K562 (cell line): Measurements from ENCODE around the gene GSTO2. TPM values are rescaled to one million over a fixed set of nuclear protein-coding genes. Genes with fewer than 3 reads are reported as not detected.

Experiments used
- ATF7 ChIP-seq: fragments of 450-650 bp; IDR thresholded peaks from 2 replicates; pipeline ENCODE4 v1.7.1; 2014; ENCODE audit warnings: mild to moderate bottlenecking, moderate library complexity
- GATAD2B ChIP-seq: fragments of 450-650 bp; IDR thresholded peaks from 2 replicates; pipeline ENCODE4 v1.6.1; 2017; ENCODE audit warnings: mild to moderate bottlenecking, borderline replicate concordance
- HNRNPLL ChIP-seq: fragments of 200-400 bp; formaldehyde crosslinking; IDR thresholded peaks from 2 replicates; pipeline ENCODE4 v1.6.1; 2017; ENCODE audit warnings: low read length, low read depth, mild to moderate bottlenecking; ENCODE audit not compliant: poor library complexity, severe bottlenecking
- JUND ChIP-seq, 2 experiments: IDR thresholded peaks; 2 replicates in 1 of 2; 3 replicates in 1 of 2; pipeline ENCODE4 v1.6.1; 2011; ENCODE audit warnings: borderline replicate concordance in 2 of 2, low read depth in 2 of 2, low read length in 2 of 2, improper control_type of control experiment in 1 of 2, missing biosample characterization in 1 of 2, missing genetic modification characterization in 1 of 2, missing genetic modification reagents in 1 of 2
- PHF21A ChIP-seq: fragments of 450-650 bp; IDR thresholded peaks from 2 replicates; pipeline ENCODE4 v1.6.1; 2017; ENCODE audit warnings: low read depth, borderline replicate concordance
- SMARCA5 ChIP-seq: fragments of 450-650 bp; IDR thresholded peaks from 2 replicates; pipeline ENCODE4 v1.6.1; 2016
- SPI1 ChIP-seq: IDR thresholded peaks from 2 replicates; pipeline ENCODE4 v1.6.1; 2011; ENCODE audit warnings: low read depth, low read length, control low read depth, borderline replicate concordance
- TCF7L2 ChIP-seq: fragments of 150-350 bp; IDR thresholded peaks from 2 replicates; pipeline ENCODE4 v1.6.1; 2016; ENCODE audit warnings: low read depth, mild to moderate bottlenecking, low read length, moderate library complexity
- ZNF133 ChIP-seq: fragments of 250-450 bp; sonication (Bioruptor Pico); IDR thresholded peaks from 2 replicates; pipeline ENCODE4 v1.4.0; 2020; ENCODE audit warnings: mild to moderate bottlenecking
- ZNF165 ChIP-seq: fragments of 250-450 bp; sonication (Bioruptor Pico); IDR thresholded peaks from 2 replicates; pipeline ENCODE4 v1.4.0; 2020; ENCODE audit warnings: borderline replicate concordance
- ZNF318 ChIP-seq, 2 experiments: fragments of 450-650 bp; IDR thresholded peaks; 2 replicates each; pipeline ENCODE4 v1.6.1; 2016; ENCODE audit warnings: mild to moderate bottlenecking in 2 of 2, borderline replicate concordance in 1 of 2, low read depth in 1 of 2, moderate library complexity in 1 of 2
- ZNF445 ChIP-seq: fragments of 250-450 bp; sonication (Bioruptor Pico); IDR thresholded peaks from 2 replicates; pipeline ENCODE4 v1.4.0; 2020; ENCODE audit warnings: low read depth, mild to moderate bottlenecking, moderate library complexity
- ZNF561 ChIP-seq: fragments of 450-650 bp; formaldehyde crosslinking; conservative IDR thresholded peaks from 2 replicates; pipeline ENCODE4 v1.4.0; 2020; ENCODE audit warnings: mild to moderate bottlenecking, moderate library complexity
- ZNF644 ChIP-seq: fragments of 200-800 bp; sonication (Bioruptor generic); IDR thresholded peaks from 2 replicates; pipeline ENCODE4 v1.6.1; 2016; ENCODE audit warnings: low read depth, missing genetic modification characterization, missing compliant biosample characterization
- ZNF707 ChIP-seq: fragments of 250-450 bp; sonication (Bioruptor Pico); conservative IDR thresholded peaks from 2 replicates; pipeline ENCODE4 v1.8.0; 2022; ENCODE audit warnings: inconsistent platforms, mild to moderate bottlenecking, moderate library complexity
- polyA plus RNA-seq, 8 experiments: library from polyadenylated mRNA; depleted of rRNA in 4 of 8; stranded (reverse) in 5 of 8; unstranded in 3 of 8; fragments of >200 nt; fragmentation: Nextera tagmentation in 2 of 8; fragmentation: Illumina TruSeq in 1 of 8; extraction: Ambion mirVana in 2 of 8; extraction: Trizol in 1 of 8; gene quantifications; 2 replicates each; pipeline versions ENCODE4 v1.2.1 to v1.2.3, GENCODE V29; 2011 to 2014; ENCODE audit warnings: inconsistent platforms in 1 of 8, missing spikeins in 1 of 8
- total RNA-seq, 7 experiments: library from RNA; depleted of rRNA in 6 of 7; stranded (reverse); fragments of >200 nt in 6 of 7; fragmentation: Illumina TruSeq in 2 of 7; extraction: Trizol in 2 of 7; gene quantifications; 2 replicates each; pipeline versions ENCODE4 v1.2.1 to v1.2.3, GENCODE V29; 2011 to 2021; ENCODE audit warnings: low replicate concordance in 1 of 7
- TF ChIP-seq, protein P1 (sequence below): sonication (generic); formaldehyde crosslinking; IDR thresholded peaks from 2 replicates; pipeline ENCODE4 v1.8.0; 2022; ENCODE audit warnings: mild to moderate bottlenecking, missing genetic modification reagents

GSTO2 gene
- total and polyA plus RNA-seq, 9 of the 15 experiments (the other 6 are each of a cell fraction or from before 2014, with no cell fraction given): 0.18 to 1.8 (median 0.90) TPM

DNA sequence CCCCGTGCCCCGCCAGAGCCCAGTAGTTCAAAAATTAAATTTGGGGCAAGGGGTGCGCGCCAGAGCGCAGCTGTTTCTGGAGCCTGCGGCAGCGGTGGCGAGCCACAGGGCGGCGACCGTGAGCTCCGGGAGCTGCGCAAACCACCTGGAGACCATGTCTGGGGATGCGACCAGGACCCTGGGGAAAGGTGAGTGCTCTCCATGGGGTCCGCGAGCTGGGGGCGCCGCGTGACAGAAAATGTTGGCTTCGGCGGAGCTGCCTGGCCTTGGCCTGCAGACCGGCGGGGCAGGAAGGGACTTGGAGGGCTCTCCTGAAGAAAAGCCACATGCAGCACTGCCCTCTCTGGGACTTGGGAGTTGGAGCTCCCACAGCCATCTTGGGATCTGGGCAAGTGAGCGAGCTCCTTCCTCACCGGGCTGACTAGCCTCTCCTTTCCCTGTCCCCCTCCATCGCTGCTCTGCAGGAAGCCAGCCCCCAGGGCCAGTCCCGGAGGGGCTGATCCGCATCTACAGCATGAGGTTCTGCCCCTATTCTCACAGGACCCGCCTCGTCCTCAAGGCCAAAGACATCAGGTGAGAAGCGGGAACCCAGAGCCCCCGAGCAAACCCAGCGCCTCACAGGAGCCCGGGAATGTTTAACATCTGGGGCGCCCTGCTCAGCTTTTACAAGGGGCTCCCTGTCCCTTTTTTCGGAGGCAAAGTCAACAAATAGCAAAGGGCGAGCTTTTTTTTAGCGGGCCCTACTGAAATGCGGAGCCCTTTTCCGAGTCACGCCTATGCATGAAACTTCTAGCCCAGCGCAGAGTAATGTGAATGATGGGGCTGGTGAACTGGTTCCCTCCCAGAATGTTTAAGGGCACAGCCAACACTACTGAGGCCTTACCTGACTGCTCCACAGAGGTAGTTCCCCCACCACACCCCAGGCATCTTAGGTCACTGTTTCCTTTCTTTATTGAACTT lies 6.1 kb downstream of the GSTO2 start (continued):
- TF ChIP-seq ZNF318 (IDR thresholded peaks at IDR 0.05; ENCODE audit: borderline replicate concordance in 1 of 2, low read depth in 1 of 2) (no peak), SMARCA5 (no peak), GATAD2B (no peak), ZNF561 (CRISPR knock-in tag) (no peak), SPI1 (no peak), ATF7 (peak; percentile 97), HNRNPLL (peak; percentile 42), PHF21A (no peak), ZNF165 (CRISPR knock-in tag) (no peak), ZNF445 (no peak), ZNF644 (tag) (no peak), TCF7L2 (peak; percentile 35; the same call in 1 of the 2 replicates), ZNF133 (CRISPR knock-in tag) (no peak), JUND (IDR thresholded peaks at IDR 0.05; ENCODE audit: borderline replicate concordance, low read depth, low read length) (no peak), JUND (tag; IDR thresholded peaks at IDR 0.05; ENCODE audit: borderline replicate concordance, low read depth, low read length) (no peak), ZNF707 (CRISPR knock-in tag) (no peak)
- TF ChIP-seq, protein P1, sequence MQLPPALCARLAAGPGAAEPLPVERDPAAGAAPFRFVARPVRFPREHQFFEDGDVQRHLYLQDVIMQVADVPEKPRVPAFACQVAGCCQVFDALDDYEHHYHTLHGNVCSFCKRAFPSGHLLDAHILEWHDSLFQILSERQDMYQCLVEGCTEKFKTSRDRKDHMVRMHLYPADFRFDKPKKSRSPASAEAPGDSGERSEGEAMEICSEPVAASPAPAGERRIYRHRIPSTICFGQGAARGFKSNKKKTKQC (CRISPR knock-in tag): no peak
